Astrocyte (in vitro differentiated cells and primary cell): ENCODE data around the gene ABHD15. TPM values are rescaled to one million over a fixed set of nuclear protein-coding genes. Genes with fewer than 3 reads are reported as not detected.

Source experiments
- DNase-seq: peaks from one replicate; pipeline ENCODE4 v3.0.0-alpha.2; 2010; ENCODE audit warnings: low read depth
- FAIRE-seq: peaks from 2 replicates; lab custom pipeline; 2011; peaks lifted over from hg19 to GRCh38; lab: Jason Lieb, UNC
- H2AFZ ChIP-seq: 2 replicates; pipeline ENCODE4 v1.6.0; 2012; ENCODE audit warnings: low read depth, low read length, inconsistent platforms
- H3K27ac ChIP-seq: 2 replicates; pipeline ENCODE4 v1.5.1; 2011; ENCODE audit warnings: low read depth, low read length, inconsistent platforms
- H3K27me3 ChIP-seq: 2 replicates; pipeline ENCODE4 v1.6.0; 2011; ENCODE audit warnings: low read length, inconsistent platforms; ENCODE audit not compliant: insufficient read depth
- H3K36me3 ChIP-seq: 2 replicates; pipeline ENCODE4 v1.5.1; 2011; ENCODE audit warnings: low read length, inconsistent platforms; ENCODE audit not compliant: insufficient read depth
- H3K4me1 ChIP-seq: 2 replicates; pipeline ENCODE4 v1.5.1; 2011; ENCODE audit warnings: low read length, inconsistent platforms; ENCODE audit not compliant: insufficient read depth
- H3K4me2 ChIP-seq: 2 replicates; pipeline ENCODE4 v1.6.0; 2012; ENCODE audit warnings: low read length, inconsistent platforms
- H3K4me3 ChIP-seq: 2 replicates; pipeline ENCODE4 v1.5.1; 2011; ENCODE audit warnings: low read depth, mild to moderate bottlenecking, low read length, inconsistent platforms; ENCODE audit not compliant: insufficient read depth
- H3K79me2 ChIP-seq: 2 replicates; pipeline ENCODE4 v1.6.0; 2012; ENCODE audit warnings: mild to moderate bottlenecking, low read length, inconsistent platforms; ENCODE audit not compliant: insufficient read depth
- H3K9ac ChIP-seq: 2 replicates; pipeline ENCODE4 v1.6.0; 2012; ENCODE audit warnings: mild to moderate bottlenecking, low read length, inconsistent platforms
- H3K9me3 ChIP-seq: 2 replicates; pipeline ENCODE4 v1.5.1; 2012; ENCODE audit warnings: low read depth, mild to moderate bottlenecking, low read length, inconsistent platforms; ENCODE audit not compliant: insufficient read depth
- H4K20me1 ChIP-seq: 2 replicates; pipeline ENCODE4 v1.6.0; 2012; ENCODE audit warnings: low read length, inconsistent platforms; ENCODE audit not compliant: insufficient read depth
- H3K27ac Mint-ChIP-seq: one replicate; pipeline ENCODE4 v1.8.0; 2021; ENCODE audit warnings: mild to moderate bottlenecking, mixed read lengths; ENCODE audit not compliant: unreplicated experiment
- H3K27me3 Mint-ChIP-seq: one replicate; pipeline ENCODE4 v1.8.0; 2021; ENCODE audit warnings: low read depth, mixed read lengths; ENCODE audit not compliant: unreplicated experiment
- H3K36me3 Mint-ChIP-seq: one replicate; pipeline ENCODE4 v1.8.0; 2021; ENCODE audit warnings: low read depth, mixed read lengths; ENCODE audit not compliant: unreplicated experiment
- H3K4me1 Mint-ChIP-seq: one replicate; pipeline ENCODE4 v1.8.0; 2021; ENCODE audit warnings: low read depth, mixed read lengths; ENCODE audit not compliant: unreplicated experiment
- H3K4me3 Mint-ChIP-seq: one replicate; pipeline ENCODE4 v1.8.0; 2021; ENCODE audit warnings: mild to moderate bottlenecking, moderate library complexity, mixed read lengths; ENCODE audit not compliant: unreplicated experiment
- H3K9me3 Mint-ChIP-seq: one replicate; pipeline ENCODE4 v1.8.0; 2021; ENCODE audit warnings: mild to moderate bottlenecking, mixed read lengths; ENCODE audit not compliant: unreplicated experiment
- EZH2 ChIP-seq: IDR thresholded peaks from 2 replicates; pipeline ENCODE4 v1.6.1; 2012; ENCODE audit warnings: mild to moderate bottlenecking, low read length, inconsistent platforms; ENCODE audit not compliant: insufficient read depth
- total RNA-seq: library from RNA; stranded (reverse); gene quantifications from 2 replicates; pipeline ENCODE4 v1.2.1, GENCODE V29; 2021
- TF ChIP-seq, protein P1 (sequence below): IDR thresholded peaks from 2 replicates; pipeline ENCODE4 v1.5.1; 2011; ENCODE audit warnings: low read depth, mild to moderate bottlenecking, inconsistent platforms, low read length, moderate library complexity; ENCODE audit not compliant: insufficient read depth

Gene ABHD15
- total RNA-seq, 1 donor from 2014 or later, result 8.6 TPM

- Histone ChIP-seq H3K79me2 (no peaks in the 10 kb centered on the region), H3K4me1 (peaks cover 21% of the 10 kb centered on the region), H2AFZ (no peak overlapping the region), H4K20me1 (peaks cover 12% of the 10 kb centered on the region), H3K27ac (no peak overlapping the region), H3K4me3 (no peak overlapping the region), H3K4me2 (no peak overlapping the region), H3K27me3 (peaks cover 10% of the 10 kb centered on the region), H3K9ac (no peak overlapping the region), H3K36me3 (no peaks in the 10 kb centered on the region), H3K9me3 (no peaks in the 10 kb centered on the region)
- TF ChIP-seq, protein P1, sequence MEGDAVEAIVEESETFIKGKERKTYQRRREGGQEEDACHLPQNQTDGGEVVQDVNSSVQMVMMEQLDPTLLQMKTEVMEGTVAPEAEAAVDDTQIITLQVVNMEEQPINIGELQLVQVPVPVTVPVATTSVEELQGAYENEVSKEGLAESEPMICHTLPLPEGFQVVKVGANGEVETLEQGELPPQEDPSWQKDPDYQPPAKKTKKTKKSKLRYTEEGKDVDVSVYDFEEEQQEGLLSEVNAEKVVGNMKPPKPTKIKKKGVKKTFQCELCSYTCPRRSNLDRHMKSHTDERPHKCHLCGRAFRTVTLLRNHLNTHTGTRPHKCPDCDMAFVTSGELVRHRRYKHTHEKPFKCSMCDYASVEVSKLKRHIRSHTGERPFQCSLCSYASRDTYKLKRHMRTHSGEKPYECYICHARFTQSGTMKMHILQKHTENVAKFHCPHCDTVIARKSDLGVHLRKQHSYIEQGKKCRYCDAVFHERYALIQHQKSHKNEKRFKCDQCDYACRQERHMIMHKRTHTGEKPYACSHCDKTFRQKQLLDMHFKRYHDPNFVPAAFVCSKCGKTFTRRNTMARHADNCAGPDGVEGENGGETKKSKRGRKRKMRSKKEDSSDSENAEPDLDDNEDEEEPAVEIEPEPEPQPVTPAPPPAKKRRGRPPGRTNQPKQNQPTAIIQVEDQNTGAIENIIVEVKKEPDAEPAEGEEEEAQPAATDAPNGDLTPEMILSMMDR, result no peak
- no peak for TF ChIP-seq EZH2
- Mint-ChIP-seq H3K27me3 (peaks cover 7% of the 10 kb centered on the region), H3K4me1 (no peaks in the 10 kb centered on the region), H3K4me3 (no peak overlapping the region), H3K36me3 (peaks cover 2% of the 10 kb centered on the region), H3K9me3 (no peaks in the 10 kb centered on the region), H3K27ac (no peak overlapping the region)
- FAIRE-seq (no peak), DNase-seq (no peak)
Observed at GRCh38 chr17:29612094-29612403, 45.2 kb upstream of the ABHD15 start.

DNA sequence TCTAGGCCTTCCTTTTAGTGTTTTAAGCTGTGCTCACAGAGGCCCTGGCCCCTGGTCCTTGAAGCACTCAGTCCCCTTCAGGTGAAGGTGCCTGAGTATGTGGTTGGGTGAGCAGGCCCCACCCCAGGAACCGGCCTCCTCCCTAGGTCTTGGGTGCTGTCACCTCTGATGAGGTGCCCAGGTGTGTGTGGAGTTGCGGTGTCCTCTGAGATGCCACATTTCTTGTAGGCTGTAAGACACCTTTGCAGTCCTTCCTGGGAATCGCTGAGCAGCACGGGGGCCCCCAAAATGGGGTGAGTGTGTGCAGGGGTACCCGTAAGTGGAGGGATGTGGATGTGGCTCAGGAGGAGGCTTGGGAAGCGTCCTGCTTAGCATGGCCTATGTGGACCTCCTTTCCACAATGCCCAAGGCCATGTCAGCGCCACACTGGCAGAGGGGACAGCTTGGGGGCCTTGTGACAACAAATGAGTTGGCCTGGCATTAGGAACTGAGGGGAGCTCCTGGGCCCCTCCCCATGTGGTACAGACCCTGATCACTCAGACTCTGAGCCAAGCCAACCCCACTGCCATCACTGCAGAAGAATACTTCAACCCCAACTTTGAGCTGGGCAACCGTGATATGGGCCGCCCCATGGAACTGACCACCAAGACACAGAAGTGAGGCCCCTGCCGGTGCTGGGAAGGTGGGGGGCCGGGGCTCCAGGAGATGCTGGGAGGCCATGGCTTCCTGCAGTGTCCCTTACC, 44.7 kb upstream of the ABHD15 start:
- no peaks in the 10 kb centered on the region for H3K4me1 Mint-ChIP-seq
- Histone ChIP-seq H3K9me3 (no peaks in the 10 kb centered on the region), H2AFZ (no peak overlapping the region), H3K27me3 (peaks cover 6% of the 10 kb centered on the region), H3K4me2 (no peak overlapping the region), H3K79me2 (no peaks in the 10 kb centered on the region), H3K4me3 (no peak overlapping the region), H3K27ac (no peak overlapping the region), H3K9ac (no peak overlapping the region), H4K20me1 (peaks cover 10% of the 10 kb centered on the region), H3K4me1 (peaks cover 20% of the 10 kb centered on the region), H3K36me3 (no peaks in the 10 kb centered on the region)
- TF ChIP-seq, protein P1, result no peak
- TF ChIP-seq EZH2, result no peak
- H3K9me3 Mint-ChIP-seq, result no peaks in the 10 kb centered on the region
- peaks cover 2% of the 10 kb centered on the region for H3K36me3 Mint-ChIP-seq
- peaks cover 3% of the 10 kb centered on the region for H3K27me3 Mint-ChIP-seq
- no peak overlapping the region for H3K27ac Mint-ChIP-seq
- no peak overlapping the region for H3K4me3 Mint-ChIP-seq
- FAIRE-seq (no peak), DNase-seq (no peak)

- H3K79me2 ChIP-seq, result no peaks in the 10 kb centered on the region
- no peak overlapping the region for H3K4me3 ChIP-seq
- no peak for DNase-seq
- H3K27ac ChIP-seq, result no peak overlapping the region
- H3K27ac Mint-ChIP-seq, result no peak overlapping the region
- no peak overlapping the region for H2AFZ ChIP-seq
- peaks cover 2% of the 10 kb centered on the region for H3K36me3 Mint-ChIP-seq
- TF ChIP-seq, protein P1, result no peak
- TF ChIP-seq EZH2, result no peak
- H3K9me3 Mint-ChIP-seq, result no peaks in the 10 kb centered on the region
- no peak overlapping the region for H3K9ac ChIP-seq
- FAIRE-seq, result no peak
- H3K4me1 Mint-ChIP-seq, result no peaks in the 10 kb centered on the region
- peaks cover 3% of the 10 kb centered on the region for H3K27me3 Mint-ChIP-seq
- H3K4me3 Mint-ChIP-seq, result no peak overlapping the region
- no peak overlapping the region for H3K4me2 ChIP-seq
- peaks cover 7% of the 10 kb centered on the region for H4K20me1 ChIP-seq
- peaks cover 11% of the 10 kb centered on the region for H3K4me1 ChIP-seq
- no peaks in the 10 kb centered on the region for H3K9me3 ChIP-seq
- no peaks in the 10 kb centered on the region for H3K36me3 ChIP-seq
- H3K27me3 ChIP-seq, result no peaks in the 10 kb centered on the region
Observed at GRCh38 chr17:29610395-29610794, 43.6 kb upstream of the ABHD15 start.
